Islet precursor cell (in vitro differentiated cells): Measurements from ENCODE around the gene JAK3.
"Not testable (repeated sequence)": the region's sequence is repeated elsewhere in the genome, so short reads cannot be mapped to it uniquely, and the experiment has no call there.

Experiments used
- DNase-seq: peaks from one replicate; pipeline ENCODE4 v3.0.0-alpha.2; 2018

The JAK3 gene

DNA sequence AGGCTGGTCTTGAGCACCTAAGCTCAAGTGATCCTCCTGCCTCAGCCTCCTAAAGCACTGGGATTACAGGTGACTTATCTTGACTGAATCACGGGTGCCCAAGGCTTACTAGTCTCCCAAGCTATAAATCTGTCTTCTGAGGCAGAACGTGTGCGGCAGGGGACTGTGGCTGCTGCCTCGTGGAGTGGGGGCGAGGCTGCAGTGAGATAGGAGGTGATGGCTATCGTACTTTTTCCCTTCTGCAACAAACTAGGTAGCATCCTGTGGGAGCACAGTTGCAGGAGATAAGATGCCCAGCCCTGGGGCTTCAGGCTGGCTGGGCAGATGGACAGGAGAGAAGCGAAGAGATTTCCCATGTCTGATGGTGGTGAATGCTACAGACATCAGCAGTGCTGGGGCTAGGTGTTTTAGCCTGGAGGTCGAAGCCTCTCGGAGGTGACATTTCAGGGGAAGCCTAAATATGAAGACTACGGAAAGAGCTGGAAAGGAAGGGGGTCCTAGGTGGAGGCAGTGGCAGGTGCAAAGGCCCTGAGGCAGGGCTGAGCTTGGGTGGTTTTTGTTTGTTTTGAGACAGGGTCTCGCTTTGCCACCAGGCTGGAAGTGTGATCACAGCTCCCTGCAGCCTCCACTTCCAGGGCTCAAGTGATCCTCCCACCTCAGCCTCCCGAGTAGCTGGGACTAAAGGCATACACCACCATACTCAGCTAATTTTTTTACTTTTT is 45.5 kb downstream of the JAK3 start:
- no peak for DNase-seq

DNA sequence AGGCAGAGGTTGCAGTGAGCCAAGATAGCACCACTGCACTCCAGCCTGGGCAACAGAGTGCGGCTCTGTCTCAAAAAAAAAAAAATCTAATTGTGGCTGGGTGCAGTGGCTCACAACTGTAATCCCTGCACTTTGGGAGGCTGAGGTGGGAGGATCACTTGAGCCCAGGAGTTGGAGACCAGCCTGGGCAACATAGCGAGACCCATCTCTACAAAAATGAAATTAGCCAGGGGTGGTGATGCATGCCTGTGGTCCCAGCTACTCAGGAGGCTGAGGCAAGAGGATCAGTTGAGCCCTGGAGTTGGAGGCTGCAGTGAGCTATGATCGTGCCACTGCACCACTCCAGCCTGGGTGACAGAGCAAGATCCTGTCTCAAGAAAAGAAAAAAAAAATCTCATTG is 49.2 kb downstream of the JAK3 start:
- not testable (repeated sequence) for DNase-seq

DNA sequence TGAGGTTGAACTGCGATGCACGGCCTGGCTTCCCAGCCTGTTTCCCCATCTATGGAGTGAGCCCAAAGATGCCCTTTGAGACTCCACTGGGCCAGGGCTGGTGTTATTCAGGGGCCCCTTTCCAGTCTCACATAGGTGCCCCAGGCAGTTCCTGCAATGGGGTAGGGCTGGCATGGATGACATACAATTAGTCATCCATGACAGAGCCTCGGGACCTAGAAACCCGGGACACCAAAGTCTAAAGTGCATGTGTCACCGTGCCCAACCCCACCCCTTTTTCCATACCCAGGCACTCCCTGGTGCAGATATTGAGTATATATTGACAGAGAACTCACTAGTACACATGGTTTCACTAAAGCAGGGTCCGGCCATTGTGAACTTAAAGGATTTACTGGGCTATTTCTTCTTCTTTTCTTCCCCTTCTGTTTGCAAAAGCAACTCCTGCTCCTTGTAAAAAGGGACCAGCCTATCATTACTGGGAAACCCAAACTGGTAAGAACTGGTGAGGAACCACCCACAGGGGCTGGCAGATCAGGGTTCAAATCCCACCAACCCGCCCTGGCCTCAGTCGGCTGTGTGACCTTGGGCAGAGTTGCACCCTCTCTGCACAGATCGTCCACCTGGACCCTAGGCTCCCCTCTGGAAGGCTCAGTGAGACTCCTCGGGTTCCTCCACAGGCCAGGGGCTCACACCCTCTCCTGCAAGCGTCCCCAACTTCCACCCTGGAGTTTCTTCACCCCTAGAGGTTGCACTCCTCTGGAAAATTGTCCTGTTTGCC is 50.2 kb downstream of the JAK3 start:
- no peak for DNase-seq

DNA sequence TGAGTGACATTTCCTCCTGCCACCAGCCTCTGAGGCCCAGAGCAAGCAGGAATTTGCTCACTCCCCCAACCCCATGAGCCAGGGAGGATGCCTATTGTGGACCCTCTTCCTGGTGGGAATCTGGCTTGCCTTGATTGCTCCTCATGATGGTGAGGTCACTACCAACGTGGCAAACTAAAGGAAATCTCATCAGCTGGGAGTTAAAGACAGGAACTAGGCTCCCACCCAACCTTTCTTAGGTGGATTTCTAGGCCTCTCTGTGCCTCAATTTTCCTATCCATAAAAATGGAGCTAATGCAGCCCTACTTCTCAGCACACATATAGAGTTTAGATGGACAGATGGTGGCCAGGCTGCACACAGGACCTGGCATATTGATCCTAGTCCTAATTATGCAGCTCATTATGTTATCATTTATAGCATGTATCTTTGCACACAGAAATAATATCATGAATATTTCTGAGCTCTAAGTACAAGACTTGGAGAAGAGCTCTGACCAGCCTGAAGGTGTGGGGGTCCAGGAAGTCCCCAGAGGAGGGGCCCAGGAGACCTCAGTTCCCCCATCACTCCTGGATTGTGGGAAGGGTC is 50.9 kb downstream of the JAK3 start:
- no peak for DNase-seq

DNA sequence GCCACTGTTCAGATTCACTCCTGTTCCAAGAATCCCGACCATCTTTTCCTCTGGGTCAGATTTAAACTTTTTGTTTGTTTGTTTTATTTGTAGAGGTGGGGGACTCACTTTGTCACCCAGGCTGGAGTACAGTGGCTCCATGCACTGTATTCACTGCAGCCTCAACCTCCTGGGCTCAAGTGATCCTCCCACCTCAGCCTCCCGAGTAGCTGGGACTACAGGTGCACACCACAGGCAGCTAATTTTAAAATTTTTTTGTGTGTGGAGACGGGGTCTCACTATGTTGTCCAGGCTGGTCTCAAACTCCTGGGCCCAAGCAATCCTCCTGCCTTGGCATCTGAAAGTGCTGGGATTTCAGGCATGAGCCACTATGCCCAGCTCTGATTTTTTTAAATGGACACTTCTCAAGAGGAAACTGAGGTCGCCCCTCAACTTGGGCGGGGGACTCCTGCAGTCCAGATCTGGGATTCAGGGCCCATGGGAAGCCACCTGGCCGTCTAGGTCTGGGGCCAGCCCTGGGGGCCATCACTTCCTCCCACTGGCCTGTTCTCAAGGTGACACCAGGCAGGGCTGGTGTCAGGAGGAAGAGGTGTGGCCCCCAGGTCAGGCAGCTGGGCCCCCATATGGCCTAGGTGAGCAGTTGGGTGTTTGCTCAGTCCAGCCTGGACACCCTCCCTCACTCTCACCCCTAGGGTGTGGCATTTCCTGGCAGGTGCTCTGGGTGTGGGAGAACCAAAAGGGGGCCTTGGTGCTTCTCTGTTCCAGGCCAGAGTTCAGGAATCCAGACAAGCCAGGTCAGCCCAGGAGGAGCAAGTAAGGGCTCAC is 51.6 kb downstream of the JAK3 start:
- DNase-seq: no peak

DNA sequence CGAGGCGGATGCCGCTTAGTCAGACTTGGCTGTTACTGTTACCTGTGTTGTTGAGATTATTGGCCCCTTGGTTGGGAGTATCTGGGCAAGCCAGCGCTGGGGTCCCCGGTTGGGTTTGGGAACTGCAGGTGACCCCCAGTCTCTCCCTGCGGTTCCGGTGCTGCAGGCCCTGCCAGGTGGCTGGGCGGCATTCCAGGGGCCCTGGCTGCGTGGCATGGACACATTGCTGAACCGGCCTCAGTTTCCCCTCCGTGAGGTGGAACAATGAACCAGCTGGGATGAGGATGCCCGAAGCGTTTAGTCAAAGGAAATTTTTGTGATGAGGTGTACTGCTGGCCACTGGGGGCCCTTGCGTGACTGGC is 52.3 kb downstream of the JAK3 start:
- no peak for DNase-seq

DNA sequence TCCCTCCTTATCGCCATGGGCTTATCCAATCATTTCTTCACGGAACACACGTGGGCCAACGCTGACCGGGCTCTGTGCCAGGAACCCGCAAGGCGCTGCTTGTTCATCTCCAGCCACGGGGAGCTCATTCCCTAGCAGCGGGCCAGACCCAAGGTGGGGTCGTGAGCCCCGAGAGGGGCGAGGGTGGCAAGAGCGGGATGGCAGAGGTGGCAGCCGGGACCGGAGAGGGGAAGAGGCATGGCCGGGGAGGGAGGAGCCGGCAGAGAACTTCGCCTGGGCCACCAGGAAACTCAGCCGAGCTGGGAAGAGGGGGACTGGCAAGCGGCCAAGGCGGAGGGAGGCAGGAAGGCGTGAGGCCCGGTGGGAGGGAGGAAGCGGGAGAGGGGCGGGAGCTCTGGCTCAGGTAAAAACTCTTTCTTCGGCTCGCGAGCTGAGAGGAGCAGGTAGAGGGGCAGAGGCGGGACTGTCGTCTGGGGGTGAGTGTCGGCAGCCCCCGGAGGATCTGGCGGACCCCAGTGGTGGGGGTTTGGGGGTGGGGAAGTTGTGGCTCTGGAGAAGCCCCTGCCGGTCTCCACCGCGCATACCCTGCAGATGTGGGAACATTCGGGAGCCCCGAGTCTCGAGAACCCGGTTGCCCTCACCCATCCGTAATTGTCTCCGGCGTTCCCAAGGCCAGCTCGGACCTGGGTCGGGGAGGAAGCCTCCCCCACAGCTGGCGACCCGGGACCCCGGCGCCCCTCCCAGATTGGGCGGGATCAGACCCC is 52.9 kb downstream of the JAK3 start, which contains the start of gene B3GNT3:
B3GNT3 (plus strand) TSS at position 408 of the 764 bp plus-strand sequence. CDS start 12,670 bp downstream, outside the sequence.
- peak; percentile 78 for DNase-seq

DNA sequence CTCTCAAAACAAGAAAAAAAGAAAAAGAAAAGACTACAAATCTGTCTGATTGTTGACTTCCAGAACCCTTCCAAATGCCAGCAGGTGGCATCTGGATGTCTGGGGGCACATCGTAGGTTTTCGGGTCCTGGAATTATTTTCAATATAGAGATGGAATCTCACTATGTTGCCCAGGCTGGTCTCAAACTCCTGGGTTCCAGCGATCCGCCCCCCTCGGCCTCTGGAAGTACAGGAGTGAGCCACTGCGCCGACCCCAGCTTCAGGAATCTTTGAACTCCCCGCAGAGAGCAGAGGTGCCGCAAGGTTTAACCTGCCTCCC is 53.4 kb downstream of the JAK3 start:
- no peak for DNase-seq

DNA sequence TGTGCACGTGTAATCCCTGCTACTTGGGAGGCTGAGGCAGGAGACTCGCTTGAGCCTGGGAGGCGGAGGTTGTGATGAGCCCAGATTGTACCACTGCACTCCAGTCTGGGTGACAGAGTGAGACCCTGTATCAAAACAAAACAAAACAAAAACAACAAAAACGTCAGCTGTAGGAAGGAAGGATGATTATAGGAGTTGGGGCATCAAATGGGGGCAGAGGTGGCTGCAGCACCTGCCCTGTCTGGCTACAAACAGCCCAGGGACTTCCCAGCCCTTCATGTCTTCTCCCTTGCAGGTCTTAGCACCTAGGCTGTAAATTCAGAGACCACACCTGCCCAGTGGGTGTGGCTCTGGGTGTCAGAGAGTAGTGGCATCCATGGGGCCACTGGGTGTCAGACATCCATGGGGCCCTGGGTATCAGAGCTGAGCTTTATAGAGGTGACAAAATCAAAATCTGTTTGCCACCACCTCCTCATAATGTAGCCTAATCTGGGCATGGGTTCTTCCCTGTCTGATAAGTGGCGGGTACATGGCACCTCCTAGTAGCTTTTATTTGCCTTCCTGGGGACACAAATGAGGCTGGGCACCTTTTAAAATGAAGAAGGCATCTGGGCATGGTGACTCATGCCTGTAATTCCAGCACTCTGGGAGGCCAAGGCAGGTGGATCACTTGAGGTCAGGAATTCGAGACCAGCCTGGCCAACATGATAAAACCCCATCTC is 57.6 kb downstream of the JAK3 start:
- no peak for DNase-seq

DNA sequence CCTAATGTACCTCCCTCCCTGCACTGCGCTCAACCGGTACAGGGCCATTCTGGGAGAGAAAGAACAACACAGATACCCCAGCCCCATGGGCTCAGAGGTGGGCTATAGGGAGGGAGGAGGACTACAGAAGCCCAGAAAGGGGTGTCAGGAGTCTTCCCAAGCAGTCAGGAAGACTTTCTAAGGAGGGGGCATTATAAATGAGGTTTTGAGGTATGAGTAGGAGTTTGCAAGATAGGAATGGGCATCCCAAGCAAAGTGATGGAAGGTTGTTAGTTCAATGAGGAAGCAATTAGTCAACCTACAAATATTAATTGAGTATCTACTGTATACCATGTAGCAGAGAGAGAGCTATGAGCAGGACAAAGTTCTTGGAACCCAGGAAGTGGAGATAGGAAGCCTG is 59.1 kb downstream of the JAK3 start:
- no peak for DNase-seq

DNA sequence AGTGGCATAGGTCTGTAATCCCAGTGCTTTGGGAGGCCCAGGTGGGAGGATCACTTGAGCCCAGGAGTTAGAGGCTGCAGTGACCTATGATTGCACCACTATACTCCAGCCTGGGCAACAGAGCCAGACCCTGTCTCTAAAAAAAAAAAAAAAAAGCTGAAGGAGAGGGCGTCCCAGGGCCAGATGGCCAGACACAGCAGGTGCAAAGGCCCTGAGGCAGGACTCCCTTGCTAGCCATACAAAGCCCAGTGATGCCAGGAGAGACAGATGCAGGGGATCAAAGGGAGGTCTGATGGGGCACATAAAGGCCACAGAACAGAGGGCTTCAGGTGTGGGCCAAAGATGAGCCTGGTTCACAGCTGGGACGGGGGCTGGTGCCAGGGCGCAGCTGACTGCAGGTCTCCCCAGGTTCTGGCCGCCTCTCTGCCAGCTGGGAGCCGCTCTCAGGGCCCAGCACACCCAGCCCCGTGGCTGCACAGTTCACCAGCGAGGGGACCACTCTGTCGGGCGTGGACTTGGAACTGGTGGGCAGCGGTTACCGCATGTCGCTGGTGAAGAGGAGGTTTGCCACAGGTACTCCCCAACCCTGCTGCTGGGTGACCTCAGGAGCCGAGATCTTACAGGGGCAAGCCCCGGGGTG is 60.4 kb downstream of the JAK3 start:
- no peak for DNase-seq

DNA sequence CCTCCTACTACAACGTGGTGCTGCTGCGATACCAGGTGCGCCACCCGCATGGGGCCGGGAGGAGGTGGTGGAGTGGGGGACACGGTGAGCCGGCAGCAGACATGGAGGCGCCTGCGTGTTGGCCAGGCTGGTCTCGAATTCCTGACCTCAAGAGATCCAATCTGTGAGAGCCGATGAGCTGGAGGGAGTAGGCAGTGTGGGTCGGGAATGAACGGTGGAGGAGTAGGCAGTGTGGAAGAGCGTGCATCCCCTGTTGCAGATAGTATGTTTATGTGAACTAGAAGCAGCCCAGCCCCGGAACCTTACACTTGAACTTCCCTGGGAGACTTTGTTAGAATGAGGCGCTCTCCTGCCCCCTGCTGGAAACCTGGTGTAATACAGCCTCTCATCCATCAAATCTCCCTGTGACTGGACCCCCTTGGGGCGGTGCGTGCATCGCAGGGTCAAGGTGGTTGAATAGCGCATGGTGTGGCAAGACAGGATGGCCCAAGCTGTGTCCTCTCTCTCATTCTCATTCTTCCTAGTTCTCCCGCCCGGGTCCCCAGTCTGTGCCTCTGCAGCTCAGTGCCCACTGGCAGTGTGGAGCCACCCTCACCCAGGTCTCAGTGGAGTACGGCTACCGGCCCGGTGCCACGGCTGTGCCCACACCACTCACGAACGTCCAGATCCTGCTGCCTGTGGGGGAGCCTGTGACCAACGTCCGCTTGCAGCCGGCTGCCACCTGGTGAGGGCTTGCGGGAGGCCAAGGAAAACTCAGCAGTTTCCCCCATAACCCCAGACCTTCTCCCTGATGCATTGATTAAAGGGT is 63.4 kb downstream of the JAK3 start:
- peak; percentile 79 for DNase-seq

DNA sequence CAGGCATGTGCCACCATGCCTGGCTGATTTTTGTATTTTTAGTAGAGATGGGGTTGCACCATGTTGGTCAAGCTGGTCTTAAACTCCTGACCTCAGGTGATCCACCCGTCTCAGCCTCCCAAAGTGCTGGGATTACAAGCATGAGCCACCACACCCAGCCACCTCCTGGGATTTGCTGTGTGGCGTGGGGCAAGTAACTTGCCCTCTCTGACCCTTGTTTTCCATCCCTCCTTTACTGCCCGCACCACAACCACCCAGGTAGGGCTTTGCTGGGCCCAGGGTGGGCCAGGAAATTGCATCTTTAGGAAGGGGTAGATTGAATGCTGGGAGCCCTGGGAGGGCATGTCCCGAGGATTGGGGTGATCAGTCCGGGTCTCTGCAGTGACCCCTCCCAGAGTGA is 64.1 kb downstream of the JAK3 start:
- DNase-seq: not testable (repeated sequence)

DNA sequence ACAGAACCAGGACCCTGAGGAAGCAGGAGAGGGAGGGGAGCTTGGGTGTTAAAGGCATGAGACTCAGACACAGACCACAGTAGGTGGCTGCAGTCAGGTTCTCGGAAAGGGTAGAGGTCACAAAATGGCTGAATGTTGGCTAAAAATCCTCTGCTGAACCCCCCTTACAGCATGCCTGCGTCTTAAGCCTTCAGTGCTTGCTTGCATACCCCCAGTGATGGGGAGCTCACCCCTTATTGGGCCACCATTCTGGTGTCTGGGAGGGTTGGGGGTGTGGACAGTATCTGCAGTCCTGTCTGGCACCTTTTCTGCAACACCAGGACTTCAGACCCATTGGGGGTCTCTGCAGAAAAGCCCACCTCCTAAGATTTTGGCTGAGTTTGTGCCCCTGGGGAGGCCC is 67.0 kb downstream of the JAK3 start:
- no peak for DNase-seq

DNA sequence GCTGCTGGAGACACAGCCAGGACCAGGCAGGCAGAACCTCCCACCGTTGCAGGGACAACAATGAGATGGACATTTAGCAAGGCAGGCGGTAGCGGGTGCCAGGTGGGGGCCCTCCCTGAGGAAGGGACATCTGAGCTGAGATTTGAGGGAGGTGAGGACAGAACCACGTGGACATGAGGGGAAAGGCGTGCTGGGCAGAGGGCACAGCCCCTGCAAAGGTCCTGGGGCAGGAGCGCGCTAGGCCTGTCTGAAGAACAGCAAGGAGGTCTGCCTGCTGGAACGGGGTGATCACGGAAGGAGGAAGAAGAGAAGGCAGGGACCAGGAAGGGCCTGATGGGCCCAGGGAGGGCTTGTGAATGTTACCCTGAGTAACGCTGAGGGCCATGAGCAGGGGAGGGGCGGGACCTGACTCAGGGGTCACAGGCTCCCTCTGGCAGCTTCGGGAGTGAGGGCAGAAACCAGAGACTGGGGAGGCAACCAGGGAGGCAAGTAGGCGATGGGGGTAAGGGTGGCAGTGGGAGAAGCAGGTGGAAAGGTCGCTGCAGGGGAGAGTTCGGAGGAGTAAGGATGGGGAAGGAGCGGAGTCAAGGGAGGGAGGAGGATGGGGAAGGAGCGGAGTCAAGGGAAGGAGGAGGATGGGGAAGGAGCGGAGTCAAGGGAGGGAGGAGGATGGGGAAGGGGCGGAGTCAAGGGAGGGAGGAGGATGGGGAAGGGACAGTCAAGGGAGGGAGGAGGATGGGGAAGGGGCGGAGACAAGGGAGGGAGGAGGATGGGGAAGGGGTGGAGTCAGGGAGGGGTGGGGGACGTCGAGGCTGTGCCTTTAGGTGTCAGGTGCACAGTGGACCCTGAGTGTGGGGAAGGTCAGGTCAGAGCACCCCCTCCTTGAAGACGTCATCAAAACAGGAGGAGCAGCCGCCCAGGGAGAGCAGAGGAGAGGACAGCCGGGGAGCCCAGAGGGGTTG is 68.5 kb downstream of the JAK3 start:
- peak; percentile 88 for DNase-seq

DNA sequence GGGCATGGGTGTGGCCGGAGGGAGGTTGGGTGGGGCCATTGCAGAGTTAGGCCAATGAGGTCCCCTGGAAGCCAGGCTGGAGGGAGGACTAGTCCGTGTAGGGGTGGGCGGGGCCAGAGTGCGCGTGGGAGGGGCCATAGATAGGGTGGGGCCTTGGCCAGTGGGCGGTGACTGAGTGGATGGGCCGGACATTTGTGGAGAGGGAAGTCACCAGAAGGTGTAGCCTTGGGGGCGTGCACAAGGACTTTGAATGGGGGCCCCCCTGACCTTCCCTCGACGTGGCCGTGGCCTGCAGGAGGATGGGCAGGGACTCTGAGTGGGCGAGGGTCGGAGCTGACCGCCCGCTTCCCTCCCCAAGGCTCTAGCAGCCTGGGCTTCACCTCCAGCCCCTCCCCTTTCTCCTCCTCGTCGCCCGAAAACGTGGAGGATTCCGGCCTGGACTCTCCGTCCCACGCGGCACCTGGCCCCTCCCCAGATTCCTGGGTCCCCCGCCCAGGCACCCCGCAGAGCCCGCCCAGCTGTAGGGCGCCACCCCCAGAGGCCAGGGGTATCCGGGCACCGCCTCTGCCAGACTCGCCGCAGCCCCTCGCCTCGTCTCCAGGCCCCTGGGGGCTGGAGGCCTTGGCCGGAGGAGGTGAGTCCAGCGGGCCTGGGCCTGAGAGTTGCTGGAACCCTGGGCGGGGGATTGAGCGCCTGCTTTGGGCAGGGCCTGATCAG is 69.4 kb downstream of the JAK3 start:
- peak; percentile 93 for DNase-seq

DNA sequence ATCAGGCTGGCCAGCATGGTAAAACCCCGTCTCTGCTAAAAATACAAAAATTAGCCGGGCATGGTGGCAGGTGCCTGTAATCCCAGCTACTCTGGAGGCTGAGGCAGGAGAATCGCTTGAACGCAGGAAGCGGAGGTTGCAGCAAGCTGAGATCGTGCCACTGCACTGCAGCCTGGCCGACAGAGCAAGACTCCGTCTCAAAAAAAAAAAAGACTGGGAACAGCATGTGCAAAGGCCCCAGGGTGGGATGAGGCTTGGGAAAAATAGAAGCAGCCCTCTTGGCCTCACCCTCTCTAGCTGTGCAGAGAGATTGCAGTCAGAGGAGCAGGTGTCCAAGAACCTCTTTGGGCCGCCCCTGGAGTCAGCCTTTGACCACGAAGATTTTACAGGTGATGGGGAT is 69.9 kb downstream of the JAK3 start:
- DNase-seq: not testable (repeated sequence)

DNA sequence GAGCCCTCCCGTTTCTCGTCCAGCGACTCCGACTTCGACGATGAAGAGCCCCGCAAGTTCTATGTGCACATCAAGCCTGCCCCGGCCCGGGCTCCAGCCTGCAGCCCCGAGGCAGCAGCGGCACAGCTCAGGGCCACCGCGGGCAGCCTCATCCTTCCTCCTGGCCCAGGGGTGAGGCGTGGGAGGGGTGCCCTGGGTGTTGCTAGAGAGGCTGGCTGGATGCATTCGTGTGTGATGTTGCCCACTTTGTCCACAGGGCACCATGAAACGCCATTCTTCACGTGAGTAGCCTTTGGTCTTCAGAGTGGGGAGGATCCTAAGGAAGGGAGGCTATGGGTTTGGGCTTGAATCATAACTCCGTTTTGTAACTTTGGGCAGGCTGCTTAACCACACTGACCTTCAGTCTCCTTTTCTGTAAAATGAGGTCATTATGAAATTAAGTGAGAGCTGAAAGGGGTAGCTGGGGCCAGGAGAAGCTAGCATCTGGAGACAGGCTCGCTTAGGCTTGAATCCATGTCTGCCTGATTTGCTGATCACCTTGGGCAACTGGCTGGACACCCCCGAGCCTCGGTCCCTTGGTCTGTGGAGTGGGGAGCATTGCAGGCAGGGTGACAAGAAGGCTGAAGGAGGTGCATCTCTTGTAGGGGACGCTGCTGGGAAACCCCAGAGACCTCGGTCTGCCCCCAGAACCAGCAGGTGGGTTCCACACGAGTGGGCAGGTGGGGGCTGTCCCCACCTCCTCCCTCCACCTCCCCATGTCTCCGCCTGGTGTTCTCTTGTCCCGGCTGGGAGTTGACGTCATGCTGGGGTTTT is 71.6 kb downstream of the JAK3 start:
- no peak for DNase-seq
